IPS-18c (cell line): ENCODE results near the gene RSRP1.

Experiments used
- H3K4me3 ChIP-seq: 2 replicates; pipeline ENCODE4 v1.7.0; 2013; ENCODE audit warnings: low read depth, mild to moderate bottlenecking, low read length, moderate library complexity; ENCODE audit not compliant: insufficient read depth
- H3K9me3 ChIP-seq: one replicate; pipeline ENCODE4 v1.6.1; 2013; ENCODE audit warnings: mild to moderate bottlenecking, low read length, moderate library complexity; ENCODE audit not compliant: control insufficient read depth, insufficient read depth

RSRP1 gene

DNA sequence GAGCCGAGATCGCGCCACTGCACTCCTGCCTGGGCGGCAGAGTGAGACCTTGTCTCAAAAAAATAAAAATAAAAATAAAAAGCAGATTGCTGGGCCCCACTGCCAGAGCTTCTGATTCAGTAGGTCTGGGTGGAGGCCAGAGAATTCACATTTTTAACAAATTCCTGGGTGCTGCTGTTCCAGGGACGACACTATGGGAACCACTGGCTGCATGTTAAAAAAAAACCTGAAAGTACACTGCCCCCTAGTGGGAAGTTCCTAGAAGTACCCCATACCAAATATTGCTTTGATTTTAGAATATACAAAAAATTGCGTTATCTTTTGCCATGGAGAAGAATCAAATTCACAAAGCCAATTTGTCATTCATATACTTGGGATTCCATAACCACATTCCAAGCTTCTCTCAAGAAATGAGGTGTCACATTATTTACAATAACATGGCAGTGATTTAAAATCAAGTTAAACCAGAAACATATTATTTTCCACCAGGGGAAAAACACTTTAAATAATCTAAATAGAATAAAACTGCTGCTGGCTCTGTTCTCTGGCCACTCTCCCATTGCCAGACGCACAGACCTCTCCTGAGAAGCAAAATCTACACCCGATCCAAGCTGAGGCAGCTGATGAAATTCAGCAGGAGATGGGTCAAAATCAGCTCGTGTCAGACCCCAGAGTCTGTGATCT is 42.3 kb downstream of the RSRP1 start:
- no peaks in the 10 kb centered on the region for H3K9me3 ChIP-seq

DNA sequence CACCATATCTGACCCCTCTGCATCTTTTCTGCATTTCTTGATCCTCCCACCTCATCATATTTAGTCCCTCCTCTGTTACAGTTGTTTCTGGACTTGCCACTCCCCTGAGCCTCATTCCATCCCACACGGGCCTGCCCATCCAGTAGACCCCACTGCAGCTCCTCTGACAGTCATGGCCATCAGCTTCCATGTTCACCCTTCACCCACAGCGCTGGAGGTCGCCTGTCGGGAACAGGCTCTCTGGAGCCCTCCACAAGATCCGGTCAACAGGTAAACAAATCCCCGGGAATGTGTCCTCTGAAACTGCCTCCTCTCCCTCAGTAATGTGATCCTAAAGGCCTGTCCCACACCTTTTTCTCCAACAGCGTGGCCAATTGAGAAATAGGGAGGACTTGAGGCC is 46.2 kb downstream of the RSRP1 start:
- Histone ChIP-seq H3K9me3 (no peaks in the 10 kb centered on the region), H3K4me3 (no peak overlapping the region)

More for the DNA sequence above, 42.3 kb downstream of the RSRP1 start:
- no peak overlapping the region for H3K4me3 ChIP-seq

DNA sequence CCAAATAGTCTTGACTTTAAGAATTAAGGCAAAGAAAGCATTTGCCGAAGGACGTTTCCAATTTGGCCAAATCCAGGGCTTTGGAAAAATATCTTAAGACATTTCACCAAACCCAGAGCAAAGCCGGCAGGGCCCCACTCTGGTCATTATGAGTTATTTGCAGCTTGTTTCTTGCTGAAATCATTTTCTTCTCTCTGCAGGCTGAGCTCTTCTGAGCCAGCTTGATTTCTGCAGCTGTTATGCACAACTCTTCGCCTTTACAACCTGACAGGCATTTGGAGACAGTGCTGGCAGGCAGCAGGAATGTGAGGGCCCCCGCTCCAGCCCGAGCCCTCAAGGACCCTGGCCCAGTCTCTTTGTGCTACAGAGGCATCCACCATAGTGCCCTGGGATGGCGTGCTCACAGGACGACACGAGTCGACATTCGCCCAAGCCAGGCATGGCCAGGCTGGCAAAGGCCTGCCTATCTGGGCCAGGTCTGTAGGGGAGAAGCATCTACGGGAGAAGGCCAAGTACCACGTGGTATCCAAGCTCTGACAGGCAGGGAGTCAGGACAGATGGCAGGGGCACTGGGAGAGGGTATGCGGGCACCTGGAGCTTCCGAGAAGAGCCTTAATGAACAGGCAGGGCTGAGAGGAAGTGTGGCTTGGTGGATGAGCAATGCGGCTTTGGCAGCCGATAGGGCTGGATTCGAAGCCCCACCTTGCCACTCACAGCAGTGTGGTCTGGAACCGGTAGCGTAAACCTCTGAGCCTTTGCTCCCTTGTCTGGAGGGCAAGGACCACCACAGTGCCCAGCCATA is 47.2 kb downstream of the RSRP1 start:
- Histone ChIP-seq H3K9me3 (no peaks in the 10 kb centered on the region), H3K4me3 (no peak overlapping the region)

DNA sequence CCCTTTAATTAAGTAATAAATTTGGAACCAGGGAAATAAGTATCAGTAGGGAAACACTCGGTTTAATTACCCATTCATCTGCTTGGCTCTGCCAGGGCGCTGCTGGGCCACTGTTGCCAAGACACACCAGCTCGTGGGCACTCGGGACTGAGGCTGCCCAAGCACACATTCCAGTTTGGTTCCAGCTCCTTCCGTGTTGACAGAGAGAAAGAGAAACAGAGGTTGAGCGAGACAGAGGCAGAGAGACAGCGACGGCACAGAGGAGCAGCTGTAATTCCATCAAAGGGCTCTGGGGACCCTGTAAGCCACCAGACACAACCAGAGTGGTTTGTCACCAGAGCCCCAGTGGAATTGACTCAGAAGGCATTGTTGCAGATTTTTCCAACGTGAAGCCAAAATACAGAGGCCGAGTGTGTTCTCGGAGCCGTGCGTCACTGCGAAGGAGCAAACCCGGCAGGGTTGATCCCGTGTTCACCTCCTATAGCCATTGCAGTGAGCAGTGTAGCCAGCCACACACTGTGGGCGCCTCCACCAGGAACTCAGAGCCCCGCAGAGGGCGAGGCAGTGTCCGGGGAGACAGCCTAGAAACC is 48.5 kb downstream of the RSRP1 start:
- Histone ChIP-seq H3K4me3 (no peak overlapping the region), H3K9me3 (no peaks in the 10 kb centered on the region)

DNA sequence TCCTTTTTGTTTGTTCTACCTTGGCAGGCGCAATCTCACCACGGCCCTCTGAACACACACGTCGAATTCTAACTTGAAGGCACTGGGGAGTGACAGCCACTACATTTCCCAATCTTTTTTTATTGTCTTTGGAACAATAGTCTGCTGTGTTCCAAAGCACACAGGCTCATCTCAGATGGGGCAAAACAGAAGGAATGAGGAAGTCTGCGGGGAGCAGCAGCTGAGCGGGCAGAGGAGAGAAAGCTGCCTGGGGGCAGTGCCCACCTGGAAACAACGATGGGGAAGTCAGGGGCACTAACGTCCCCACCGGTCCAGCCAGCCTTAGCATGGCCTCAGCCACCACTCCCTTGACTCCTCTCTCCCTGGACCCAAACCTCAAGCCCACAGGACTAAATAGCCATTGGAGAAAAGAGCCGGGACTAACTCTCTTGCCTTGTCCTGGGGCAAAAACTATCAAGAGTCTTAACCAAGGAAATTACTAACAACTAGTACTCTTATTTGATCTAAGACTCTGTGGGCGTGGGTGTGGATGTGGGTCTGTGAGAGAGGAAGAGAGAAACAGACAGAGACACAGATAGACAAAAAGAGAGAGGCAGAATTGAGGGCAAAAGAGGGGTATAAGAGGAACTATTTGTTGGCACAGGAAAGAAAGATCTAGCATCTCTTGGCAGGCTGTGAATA is 49.1 kb downstream of the RSRP1 start:
- no peaks in the 10 kb centered on the region for H3K9me3 ChIP-seq
- no peak overlapping the region for H3K4me3 ChIP-seq

DNA sequence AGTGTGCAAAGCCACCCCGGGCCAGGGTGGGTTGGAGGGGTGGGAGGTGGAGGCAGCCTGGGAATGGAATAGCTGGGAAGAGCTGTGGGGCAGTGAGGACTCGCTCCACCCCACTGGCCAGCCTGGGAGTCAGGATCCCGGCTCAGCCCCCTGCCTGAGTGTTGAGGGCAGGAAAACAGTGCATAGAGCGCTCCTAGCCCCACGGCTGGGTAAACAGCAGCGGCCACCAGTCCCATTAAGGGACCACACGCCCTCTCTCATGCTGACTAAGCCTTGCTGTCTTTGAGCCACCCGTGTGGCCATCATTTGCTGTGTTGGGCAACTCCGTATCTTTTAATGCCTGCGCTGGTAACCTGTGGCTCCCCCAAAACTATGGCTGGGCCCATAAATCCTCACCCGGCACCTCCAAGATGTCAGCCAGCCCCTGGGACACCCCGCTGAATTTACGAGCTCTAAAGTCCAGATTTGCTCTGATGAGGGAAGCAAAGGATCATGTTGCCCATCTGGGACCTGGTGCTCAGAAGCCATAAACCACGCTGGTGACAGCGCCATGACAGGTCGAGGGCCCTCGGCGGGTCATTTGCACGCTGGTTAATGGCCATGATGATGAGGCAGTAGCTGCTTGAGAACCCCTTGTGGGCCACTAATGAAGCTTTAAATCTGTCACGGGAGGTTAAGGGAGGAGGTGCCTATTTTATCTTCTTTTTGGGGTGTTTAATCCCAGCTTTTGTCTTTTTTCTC is 49.8 kb downstream of the RSRP1 start:
- no peaks in the 10 kb centered on the region for H3K9me3 ChIP-seq
- H3K4me3 ChIP-seq, result no peak overlapping the region

DNA sequence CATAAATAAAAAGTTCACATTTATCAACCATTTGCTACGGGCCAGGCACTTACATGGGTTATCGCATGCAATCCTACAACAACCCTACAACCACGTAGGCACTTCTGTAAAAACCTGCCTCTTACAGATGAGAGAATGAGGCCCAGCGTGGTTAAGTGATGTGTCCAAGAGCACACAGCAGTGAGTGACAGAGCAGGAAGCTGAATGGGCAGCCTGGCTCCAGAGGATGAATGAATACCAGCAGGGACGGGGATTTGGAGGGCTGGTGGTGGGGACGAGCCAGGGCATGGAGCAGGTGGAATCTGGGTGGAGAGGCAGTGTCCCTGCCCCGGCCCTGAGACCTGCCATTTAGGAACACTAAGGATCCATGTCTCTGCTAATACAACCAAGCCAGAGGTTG is 50.4 kb downstream of the RSRP1 start:
- no peak overlapping the region for H3K4me3 ChIP-seq
- no peaks in the 10 kb centered on the region for H3K9me3 ChIP-seq

DNA sequence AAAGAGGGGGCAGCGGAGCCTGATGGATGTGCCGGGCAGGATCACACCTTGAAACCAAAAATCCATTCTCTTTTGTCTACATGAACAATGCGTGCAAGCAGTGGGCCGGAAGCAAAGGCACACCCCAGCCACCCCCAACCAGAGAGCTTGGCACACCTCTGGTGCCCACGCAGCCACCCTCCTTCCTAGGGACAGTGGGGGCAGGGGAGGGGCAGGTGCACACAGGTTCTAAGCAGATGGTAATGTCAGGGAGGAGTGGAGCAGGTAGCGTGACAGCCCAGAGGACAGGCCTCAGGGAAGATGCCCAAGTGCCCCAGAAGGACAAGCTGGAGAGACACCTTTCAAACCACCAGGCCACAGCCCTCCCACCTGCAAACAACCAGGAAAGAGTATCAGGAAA is 51.4 kb downstream of the RSRP1 start:
- Histone ChIP-seq H3K4me3 (no peak overlapping the region), H3K9me3 (no peaks in the 10 kb centered on the region)

DNA sequence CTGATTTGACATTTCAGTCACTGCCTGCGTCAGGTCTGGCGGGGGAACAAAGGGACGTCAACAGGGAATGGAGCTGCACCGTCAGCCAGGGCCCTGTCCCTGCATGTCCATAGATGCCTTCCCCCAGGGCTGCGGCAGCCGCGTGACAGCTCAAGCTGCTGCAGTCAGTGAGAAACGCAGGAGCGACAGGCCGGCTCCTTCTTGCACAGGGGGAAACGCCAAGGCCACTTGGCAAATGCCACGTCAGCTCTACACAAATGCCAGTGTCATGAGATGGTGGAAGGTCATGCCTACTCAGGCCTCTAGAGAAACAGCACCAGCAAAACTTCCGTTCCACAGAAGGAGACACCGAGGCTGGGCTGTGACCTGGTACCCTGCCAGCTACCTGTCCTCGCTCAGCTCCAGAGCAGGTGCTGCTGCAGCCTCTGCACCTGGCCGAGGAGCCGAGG is 52.7 kb downstream of the RSRP1 start:
- Histone ChIP-seq H3K4me3 (no peak overlapping the region), H3K9me3 (no peaks in the 10 kb centered on the region)

DNA sequence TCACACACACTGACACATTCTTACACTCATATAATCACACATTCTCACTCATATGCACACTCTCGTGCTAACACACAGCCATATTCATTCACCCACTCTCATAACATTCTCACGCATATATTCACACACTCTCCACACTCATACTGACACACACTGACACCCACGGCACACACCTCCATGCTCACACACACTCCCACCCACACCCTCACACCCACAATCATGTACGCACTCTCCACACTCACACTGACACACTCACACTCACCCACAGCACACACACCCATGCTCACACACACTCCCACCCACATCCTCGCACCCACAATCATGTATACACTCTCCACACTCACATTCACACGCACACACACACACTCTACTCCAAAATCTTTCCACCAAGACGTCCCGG is 53.2 kb downstream of the RSRP1 start:
- H3K9me3 ChIP-seq, result no peaks in the 10 kb centered on the region
- no peak overlapping the region for H3K4me3 ChIP-seq

DNA sequence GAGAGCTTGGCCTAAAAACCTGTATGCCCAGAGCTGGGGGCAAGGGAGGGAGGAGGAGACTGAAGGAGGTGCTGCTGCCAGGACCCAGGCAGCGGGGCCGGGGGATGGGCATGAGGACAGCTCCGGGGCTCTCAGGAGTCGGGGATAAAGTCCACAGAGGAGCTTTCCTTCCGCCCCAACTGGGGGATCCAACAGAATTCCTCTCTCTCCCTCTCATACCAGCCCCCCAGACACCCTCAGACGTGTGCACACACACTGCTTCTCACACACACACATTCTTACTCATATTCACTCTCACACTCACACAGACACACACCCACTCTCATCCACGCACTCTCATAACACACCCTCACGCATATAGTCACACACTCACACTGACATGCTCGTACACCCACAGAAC is 54.0 kb downstream of the RSRP1 start:
- Histone ChIP-seq H3K9me3 (no peaks in the 10 kb centered on the region), H3K4me3 (no peak overlapping the region)
